Fibroblast of pulmonary artery (primary cell): ENCODE measurements around the gene CSHL1.
"Not testable (repeated sequence)": the region's sequence is repeated elsewhere in the genome, so short reads cannot be mapped to it uniquely, and the experiment has no call there.

Experiments used
- DNase-seq: peaks from one replicate; pipeline ENCODE4 v3.0.0-alpha.2; 2010; ENCODE audit warnings: low read depth
- H3K4me3 ChIP-seq: replicated peaks from 2 replicates; pipeline ENCODE4 v1.5.1; 2011; ENCODE audit warnings: low read depth, mild to moderate bottlenecking, control low read depth, low read length, moderate library complexity
- TF ChIP-seq, protein P1 (sequence below): IDR thresholded peaks from 2 replicates; pipeline ENCODE4 v1.5.1; 2011; ENCODE audit warnings: mild to moderate bottlenecking, control low read depth, low read length, inconsistent platforms; ENCODE audit errors: missing control alignments

Gene CSHL1

GRCh38 chr17:63919311-63919723, 8.3 kb upstream of the CSHL1 start:
- no peak overlapping the region for H3K4me3 ChIP-seq
- peak; percentile 67 for DNase-seq
- TF ChIP-seq, protein P1, sequence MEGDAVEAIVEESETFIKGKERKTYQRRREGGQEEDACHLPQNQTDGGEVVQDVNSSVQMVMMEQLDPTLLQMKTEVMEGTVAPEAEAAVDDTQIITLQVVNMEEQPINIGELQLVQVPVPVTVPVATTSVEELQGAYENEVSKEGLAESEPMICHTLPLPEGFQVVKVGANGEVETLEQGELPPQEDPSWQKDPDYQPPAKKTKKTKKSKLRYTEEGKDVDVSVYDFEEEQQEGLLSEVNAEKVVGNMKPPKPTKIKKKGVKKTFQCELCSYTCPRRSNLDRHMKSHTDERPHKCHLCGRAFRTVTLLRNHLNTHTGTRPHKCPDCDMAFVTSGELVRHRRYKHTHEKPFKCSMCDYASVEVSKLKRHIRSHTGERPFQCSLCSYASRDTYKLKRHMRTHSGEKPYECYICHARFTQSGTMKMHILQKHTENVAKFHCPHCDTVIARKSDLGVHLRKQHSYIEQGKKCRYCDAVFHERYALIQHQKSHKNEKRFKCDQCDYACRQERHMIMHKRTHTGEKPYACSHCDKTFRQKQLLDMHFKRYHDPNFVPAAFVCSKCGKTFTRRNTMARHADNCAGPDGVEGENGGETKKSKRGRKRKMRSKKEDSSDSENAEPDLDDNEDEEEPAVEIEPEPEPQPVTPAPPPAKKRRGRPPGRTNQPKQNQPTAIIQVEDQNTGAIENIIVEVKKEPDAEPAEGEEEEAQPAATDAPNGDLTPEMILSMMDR = peak; percentile 88

DNA sequence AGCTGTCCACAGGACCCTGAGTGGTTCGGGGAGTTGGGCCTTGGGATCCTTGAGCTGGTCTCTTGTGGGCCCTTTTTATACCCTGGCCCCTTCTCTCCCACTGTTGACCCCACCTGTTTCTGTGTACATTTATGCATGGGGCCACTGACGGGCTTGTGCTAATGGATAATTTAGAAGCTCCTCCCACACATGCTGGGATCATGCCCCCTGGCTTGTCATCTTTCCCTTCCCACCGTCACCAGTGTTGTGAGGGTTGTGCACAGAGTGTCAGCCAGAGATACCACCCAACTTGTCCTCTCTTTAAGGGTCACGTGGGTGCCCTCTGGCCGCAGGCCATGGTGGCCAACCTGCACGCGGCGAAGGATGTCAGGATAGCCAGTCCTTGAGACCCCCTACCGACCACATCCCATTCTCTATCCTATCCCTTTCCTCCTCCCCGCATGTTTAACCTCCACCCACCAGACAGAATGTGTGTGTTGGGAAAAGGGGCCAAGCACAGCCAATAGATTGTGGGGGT, 7.8 kb upstream of the CSHL1 start, which contains the start of gene GH1:
GH1 (minus strand) TSS at position 51 of the 517 bp plus-strand sequence. CDS start 63 bp downstream, outside the sequence.
- not testable (repeated sequence) for H3K4me3 ChIP-seq, DNase-seq

DNA sequence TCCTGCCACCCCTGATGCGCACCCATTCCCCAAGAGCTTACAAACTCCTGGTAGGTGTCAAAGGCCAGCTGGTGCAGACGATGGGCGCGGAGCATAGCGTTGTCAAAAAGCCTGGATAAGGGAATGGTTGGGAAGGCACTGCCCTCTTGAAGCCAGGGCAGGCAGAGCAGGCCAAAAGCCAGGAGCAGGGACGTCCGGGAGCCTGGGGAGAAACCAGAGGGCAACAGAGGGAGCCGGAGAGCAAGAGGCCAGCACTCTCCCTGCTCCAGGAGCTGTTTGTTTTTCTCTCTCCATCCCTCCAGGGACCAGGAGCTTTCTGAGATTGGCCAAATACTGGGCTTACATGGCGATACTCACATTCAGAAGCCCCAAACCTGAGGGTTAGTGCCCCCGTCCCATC, 7.2 kb upstream of the CSHL1 start:
- no peak overlapping the region for H3K4me3 ChIP-seq
- TF ChIP-seq, protein P1 = no peak
- DNase-seq = no peak

DNA sequence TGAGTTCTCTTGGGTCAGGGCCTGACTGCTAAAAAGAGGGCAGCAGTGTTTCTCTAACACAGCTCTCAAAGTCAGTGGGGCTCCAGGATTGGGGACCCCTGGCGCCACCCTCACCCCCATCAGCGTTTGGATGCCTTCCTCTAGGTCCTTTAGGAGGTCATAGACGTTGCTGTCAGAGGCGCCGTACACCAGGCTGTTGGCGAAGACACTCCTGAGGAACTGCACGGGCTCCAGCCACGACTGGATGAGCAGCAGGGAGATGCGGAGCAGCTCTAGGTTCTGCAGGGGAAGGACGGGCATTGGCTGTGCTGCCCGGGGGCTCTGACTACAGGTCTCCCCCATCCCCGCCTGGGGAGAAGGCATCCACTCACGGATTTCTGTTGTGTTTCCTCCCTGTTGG, 6.6 kb upstream of the CSHL1 start:
- TF ChIP-seq, protein P1 = no peak
- no peak overlapping the region for H3K4me3 ChIP-seq
- DNase-seq = no peak

- DNase-seq, H3K4me3 ChIP-seq: not testable (repeated sequence)
Measured at GRCh38 chr17:63917206-63917605, 6.1 kb upstream of the CSHL1 start.

GRCh38 chr17:63916566-63917185, 5.6 kb upstream of the CSHL1 start:
- H3K4me3 ChIP-seq = no peak overlapping the region
- DNase-seq = no peak
- TF ChIP-seq, protein P1 = no peak

- not testable (repeated sequence) for H3K4me3 ChIP-seq, DNase-seq
Measured at GRCh38 chr17:63915753-63916152, 4.7 kb upstream of the CSHL1 start.

GRCh38 chr17:63914471-63914870, 3.4 kb upstream of the CSHL1 start:
- no peak overlapping the region for H3K4me3 ChIP-seq
- no peak for DNase-seq
- TF ChIP-seq, protein P1 = no peak
